SKM-1 (cell line): ENCODE data around the gene MEN1.

Experiments used
- DNase-seq: peaks from one replicate; lab custom pipeline; 2025; ENCODE audit not compliant: unreplicated experiment; lab: John Stamatoyannopoulos, UW

Gene MEN1

DNA sequence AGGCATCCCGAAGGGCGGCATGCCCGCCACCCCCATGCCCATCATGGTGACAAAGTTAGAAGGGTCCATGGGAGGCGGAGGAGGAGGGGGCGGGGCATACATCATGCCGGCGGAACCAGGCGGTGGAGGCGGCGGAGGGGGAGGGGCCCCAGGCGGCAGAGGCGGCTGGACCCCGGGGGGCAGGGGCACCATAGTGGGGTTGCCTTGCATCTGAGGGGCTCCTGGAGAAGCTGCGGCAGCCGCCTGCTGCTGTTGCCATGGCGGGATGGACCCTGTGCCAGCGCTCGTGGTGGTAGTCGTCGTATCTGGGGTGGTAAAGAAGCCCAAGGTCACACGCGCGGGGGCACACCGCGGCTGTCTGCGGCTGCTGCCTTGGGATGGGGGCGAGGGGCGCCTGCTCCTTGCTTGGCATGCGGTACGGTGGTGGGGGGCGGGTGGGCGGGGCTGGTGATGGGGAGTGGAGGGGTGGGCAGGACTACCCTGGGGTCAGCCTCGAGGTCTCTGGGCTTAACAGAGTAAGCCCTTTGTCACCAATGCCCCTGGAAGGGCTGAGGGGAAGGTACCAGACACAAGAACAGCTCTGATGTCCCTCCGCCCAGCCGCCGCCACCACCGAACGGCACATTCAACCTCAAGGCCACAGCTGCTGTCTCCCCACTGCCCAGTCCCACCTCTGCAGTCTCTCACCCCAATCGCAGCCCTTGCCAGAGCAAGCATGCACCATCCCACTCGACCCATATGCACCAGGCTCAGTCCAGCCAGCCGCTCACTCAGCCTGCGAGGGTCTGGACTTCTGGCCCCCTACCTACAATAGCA, 44.3 kb downstream of the MEN1 start:
- no peak for DNase-seq

- no peak for DNase-seq
Measured at GRCh38 chr11:64765291-64765850, 45.0 kb downstream of the MEN1 start.

DNA sequence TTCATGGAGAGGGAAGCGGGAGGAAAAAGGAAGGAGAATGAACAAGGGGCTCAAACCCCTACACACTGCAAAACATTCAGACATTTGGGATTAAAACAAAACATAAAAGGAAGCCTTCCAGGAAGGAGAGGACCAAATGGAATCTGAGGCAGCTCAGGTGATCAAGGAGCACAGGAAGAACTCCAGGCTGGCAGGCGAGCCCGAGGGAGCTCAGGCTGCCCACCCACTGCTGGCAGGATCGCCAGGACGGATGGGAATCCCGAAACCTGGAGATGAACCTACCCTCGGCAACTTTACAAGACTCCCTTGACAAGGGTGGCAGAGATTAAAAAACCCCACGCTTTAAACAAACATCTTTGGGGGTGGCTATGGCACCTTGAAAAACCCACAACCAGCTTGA, 45.6 kb downstream of the MEN1 start:
- no peak for DNase-seq

DNA sequence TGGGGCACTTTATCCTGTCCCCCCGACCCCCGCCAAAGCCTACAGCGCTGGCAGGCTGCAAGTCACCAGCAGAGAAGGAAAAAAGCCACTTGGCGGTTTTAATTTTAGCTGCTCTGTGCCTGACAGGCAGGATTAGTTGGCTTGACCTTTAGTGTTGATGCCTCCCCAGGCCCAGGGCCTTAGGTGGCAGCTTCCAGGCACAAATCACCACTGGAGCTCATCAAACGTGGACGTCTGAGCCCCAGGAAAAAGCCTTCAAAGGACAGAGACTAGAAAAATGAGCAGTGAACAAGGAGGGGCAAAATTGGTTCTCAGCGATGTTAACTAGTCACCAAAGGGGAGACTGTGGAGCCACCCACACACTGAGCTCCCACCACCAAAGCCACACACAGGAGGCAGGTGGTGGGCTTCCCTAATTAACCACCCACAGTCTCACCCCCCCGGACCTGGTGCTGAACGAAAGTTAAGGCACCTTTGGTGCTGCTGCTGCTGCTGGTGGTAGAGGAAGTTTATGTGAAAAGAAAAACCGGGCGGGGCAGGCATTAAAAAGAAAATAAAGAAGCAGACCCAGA, 46.2 kb downstream of the MEN1 start:
- no peak for DNase-seq

DNA sequence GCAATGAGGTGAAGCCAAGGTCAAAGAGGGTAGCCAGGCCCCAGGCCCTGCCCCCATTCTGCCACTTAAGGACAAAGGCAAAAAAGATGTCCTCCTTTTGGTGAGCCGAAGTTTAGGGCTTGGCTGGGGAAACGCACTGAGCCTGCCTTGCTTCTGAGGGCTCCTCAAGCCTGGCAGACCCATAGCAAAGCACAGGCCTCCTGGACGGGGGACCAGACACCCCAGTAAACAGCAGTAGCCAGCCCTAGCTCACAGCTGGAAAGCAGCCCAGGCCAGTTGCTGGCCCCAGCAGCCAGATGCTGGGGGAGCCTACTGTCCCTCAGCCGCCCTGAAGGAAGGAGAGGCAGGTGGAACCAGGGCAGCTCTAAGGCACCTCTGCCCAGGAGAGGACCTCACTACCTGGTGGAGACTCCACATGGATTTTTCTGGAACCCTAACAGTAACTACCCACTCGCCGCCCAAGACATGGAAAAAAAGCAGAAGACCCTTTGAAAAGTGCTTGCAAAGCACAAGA, 46.8 kb downstream of the MEN1 start:
- no peak for DNase-seq

GRCh38 chr11:64762674-64763525, 47.5 kb downstream of the MEN1 start:
- DNase-seq, result no peak

DNA sequence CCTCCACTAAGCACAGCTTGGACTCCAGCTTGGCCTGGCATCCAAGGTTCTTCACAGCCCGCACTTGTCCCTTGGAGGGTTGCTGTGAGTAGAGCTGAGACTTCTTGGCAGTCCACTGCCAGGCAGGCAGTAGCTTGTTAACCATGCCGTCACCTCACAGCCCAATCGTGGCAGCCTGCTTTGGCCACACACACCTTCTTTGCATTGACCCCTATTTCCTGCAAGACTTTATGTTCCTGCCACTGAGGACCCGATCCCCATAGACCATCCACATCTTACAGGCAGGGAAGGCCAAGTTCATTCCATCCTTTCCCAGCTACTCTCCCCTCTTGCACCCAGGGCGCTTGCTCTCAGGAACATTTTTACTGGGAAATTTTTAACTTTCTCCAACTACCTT, 48.1 kb downstream of the MEN1 start:
- no peak for DNase-seq

DNA sequence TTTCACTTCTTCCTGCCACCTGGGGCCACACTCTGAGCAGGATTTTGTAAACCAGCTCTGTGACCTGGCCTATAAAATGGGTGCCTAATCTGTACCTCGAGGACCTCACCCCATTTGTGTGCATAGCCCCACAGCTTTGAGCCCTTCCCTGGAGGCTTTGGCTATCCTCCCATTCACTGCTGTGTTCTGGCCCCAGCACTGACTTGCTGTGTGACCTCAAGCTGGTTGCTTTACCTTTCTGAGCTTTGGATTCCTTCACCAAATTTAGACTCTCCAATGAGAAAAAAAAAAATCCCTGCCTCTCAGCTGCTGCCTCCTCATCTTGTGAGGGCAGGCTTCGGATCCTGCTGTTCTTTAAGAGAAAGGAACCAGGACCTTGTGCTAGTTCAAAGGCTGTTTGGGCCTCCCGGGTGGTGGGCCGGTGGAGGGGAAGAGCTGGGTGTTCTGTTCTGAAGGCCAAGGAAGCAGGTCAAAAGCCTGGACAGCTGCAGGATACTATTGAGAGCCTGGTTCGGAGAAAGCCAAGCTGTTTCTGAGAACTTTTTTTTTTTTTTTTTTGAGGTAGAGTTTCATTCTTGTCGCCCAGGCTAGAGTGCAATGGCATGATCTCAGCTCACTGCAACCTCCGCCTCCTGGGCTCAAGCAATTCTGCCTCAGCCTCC, 49.5 kb downstream of the MEN1 start:
- DNase-seq, result no peak

DNA sequence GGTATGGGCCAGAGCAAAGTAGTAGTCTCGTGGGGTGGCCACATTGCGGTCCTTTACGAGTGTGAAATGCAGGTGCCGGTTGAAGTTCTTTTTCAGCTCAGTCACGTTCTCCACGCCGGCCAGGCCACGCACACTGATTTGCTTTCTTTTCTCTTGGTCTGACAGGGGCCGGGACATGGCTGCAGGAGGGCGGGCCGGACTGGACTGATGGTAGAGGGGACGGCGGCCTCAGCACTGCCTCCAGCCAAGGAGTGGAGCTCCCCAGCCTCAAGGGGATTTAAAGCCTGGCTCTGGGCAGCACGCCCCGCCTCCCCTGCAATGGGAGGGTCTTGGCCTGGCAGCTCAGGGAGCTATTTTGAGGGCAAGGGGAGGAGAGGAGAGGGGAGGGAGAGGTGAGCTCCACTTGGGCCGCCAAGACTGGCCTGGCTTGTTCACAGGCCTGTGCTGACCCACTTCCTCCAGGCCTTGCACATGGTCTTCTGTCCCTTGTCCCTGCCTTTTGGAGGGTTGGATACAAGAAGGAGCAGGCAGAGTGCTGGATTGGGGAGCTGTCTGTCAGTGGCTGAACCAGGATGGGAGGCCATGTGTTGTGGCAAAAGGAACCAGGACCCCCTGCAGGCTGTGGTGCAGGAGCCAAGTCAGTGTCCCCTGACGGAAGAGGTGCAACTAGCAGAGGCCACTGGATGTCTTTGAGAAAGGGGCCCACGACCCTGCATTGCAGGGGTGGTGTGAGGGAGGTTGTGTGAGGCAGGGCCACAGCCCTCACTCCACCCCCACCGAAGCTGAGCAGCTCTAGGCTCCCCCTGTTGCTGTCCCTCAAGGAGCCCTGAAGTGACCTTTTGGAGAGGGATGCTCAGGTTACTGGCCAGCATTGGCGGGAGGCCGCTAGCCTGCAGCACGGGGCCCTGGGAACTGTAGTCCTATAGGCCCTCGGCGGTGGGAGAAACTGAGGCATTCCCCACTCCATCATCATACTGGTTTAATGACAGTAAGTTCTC, 50.3 kb downstream of the MEN1 start, which contains the start of gene PYGM:
Gene PYGM, minus strand, starts transcription at position 253 of the 998 bp plus-strand sequence. Its CDS starts 76 bp downstream, at position 177.
- DNase-seq, result no peak

GRCh38 chr11:64759131-64759721, 51.1 kb downstream of the MEN1 start:
- DNase-seq, result no peak

DNA sequence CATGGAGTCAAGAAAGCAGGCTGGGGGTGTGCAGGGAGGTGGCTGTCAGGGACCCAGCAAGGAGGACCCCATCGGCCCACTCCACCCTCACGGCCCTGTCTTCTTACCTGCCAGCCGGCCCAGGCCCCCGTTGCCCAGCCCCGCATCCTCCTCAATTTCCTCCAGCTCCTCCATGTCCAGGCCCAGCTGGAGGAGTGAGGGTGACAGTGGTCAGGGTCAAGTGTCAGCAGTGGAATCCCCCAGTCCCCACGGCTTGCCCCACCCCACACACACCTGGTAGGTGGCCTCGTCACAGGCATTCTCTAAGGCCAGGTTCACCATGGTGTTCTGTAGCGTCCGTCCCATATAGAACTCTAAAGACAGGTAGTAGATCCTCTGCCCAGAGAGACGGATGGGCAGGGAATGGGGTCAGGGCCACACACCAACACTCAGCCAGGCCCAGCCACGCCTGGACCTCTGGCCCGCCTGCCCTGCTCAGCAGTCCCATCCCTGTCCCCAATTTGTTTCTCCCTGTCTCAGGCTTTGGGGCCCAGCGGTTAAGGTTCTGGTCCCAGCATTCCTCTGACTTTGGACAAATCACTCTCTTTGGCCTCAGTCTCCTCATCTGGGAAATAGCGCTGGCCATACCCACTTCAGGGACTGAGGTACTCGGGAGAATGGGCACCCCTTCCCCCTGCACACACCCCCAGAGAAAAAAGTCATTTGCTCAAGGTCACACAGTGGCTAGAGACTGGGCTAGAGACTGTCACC, 51.8 kb downstream of the MEN1 start:
- DNase-seq, result no peak

- no peak for DNase-seq
Measured at GRCh38 chr11:64757549-64758329, 52.6 kb downstream of the MEN1 start.

GRCh38 chr11:64755681-64756361, 54.5 kb downstream of the MEN1 start:
- no peak for DNase-seq

GRCh38 chr11:64754919-64755662, 55.3 kb downstream of the MEN1 start:
- no peak for DNase-seq

- no peak for DNase-seq
Measured at GRCh38 chr11:64754124-64754918, 56.0 kb downstream of the MEN1 start.
